GM18519 (cell line): ENCODE data around the gene LMOD3.
A peak's percentile ranks its signal among the peaks of the same experiment; 100 is the strongest.

Experiments used
- ATAC-seq: cut with Tn5 transposase; IDR thresholded peaks from one replicate; pipeline ENCODE4 v1.9.1; 2021; ENCODE audit warnings: mild to moderate bottlenecking, moderate library complexity; ENCODE audit not compliant: unreplicated experiment, low FRiP score

Gene LMOD3

GRCh38 chr3:69122403-69122802, at the start of gene LMOD3:
TSS of gene LMOD3 (minus strand) at chr3:69122595. CDS start at chr3:69122386, 209 bp downstream.
- no peak for ATAC-seq

GRCh38 chr3:69172058-69172457, 49.7 kb upstream of the LMOD3 start:
- ATAC-seq: no peak

- ATAC-seq: no peak
These were observed 44.1 kb upstream of the LMOD3 start for GRCh38 chr3:69166446-69166845.

- no peak for ATAC-seq
These were observed 43.3 kb upstream of the LMOD3 start for GRCh38 chr3:69165744-69166143.

DNA sequence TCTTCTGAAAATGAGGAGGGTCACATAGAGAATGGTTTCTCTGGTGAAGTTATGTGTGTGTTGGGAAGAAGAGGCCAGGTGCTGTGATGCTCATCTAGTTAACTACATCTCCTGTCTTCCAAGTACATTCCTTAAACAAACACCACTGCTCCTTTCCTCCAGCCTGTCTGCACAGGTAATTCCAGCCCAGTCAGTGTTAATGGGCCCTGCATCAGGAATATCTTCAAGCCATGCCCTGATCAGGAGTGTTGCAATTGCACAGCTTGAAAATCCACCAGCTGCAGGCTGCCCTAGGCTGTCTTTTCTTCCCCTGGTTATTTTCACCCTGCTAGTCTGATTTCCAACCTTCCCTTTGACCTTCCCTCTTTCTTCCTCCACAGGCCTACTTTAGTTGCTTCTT, 41.9 kb upstream of the LMOD3 start:
- ATAC-seq: no peak

DNA sequence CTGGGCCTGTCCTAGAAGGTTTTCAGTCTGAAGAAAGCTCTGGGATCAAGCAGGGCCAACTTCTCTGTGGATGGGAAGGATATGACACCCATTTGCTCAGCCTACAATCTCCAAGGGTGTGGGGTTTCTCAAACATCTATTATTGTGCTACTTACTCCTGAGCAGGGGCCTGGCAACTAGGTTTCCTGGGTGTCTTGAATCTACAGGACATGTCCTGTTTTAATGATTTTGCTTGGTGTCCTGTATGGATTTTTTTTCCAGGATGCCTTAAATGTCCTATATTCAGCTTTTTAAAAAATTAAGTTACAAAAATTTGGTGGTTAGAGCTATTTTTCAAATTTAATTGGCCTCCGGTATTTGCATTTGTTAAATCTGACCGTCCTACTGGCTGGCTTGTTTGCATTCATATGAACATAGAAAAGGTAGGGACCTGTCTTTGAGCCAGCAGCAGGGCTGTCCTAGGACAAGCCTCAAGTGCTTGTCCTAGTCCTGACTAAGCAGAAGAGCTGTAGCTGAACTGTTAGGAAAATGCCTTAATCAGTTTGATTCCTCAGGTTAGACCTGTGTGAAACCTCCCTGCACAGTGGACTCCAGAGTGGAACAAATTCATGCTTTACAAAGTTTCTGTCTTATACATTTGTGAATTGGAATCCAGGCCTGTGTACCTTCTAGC, 40.0 kb upstream of the LMOD3 start:
- ATAC-seq: no peak

DNA sequence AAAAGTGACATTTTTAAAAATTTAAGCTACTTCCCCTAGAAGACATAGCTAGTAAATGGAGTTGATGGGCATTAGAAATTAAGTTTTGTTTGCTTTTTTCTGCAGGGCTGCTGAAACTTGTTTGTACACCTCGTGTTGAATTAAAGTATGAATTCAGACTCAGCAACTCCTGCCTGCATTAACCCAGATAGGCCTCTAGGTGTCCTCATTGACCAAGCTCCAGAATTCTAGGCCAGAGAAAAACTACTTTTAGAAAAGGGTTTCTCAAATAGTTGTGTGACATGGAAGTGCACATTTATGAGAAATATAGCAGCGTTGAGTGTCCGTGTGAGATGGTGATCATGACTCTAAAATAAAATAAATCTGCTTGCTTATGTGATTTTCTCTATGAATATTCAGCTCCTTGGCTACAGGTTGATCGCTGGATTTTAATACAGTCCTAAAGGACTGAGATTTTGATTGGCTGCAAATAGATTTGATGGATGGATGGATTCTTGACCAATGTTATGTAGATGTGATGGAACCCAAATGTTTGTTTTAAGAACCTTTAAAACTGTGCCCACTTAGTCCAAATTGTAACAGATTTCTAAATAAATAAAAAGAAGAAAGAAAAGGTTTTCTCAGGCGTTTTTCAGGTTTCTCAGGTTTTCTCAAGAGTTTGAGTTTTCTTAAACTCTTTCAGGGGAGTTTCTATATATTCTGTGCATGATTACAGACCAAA, 39.4 kb upstream of the LMOD3 start:
- no peak for ATAC-seq

DNA sequence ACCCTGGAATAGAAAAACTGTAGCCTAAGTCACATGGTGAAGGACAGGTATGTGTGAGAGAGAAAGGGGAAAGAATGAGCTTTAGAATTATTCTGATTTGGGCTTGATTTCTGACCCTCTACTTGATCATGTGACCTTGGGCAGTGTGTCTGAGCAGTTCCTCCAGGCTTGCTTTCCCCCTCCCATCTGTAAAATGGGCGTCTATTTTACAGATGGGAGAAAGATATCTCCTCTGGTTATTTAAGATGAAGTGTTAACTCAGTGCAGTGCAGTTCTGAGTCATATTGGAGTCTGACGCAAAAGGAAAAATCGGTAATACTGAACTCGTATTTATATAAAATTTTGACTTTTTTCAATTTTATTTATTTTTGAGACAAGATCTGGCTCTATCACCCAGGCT, 38.1 kb upstream of the LMOD3 start:
- ATAC-seq: no peak

GRCh38 chr3:69160107-69160506, 37.7 kb upstream of the LMOD3 start:
- no peak for ATAC-seq

- ATAC-seq: no peak
These were observed 27.2 kb upstream of the LMOD3 start for GRCh38 chr3:69149586-69149985.

DNA sequence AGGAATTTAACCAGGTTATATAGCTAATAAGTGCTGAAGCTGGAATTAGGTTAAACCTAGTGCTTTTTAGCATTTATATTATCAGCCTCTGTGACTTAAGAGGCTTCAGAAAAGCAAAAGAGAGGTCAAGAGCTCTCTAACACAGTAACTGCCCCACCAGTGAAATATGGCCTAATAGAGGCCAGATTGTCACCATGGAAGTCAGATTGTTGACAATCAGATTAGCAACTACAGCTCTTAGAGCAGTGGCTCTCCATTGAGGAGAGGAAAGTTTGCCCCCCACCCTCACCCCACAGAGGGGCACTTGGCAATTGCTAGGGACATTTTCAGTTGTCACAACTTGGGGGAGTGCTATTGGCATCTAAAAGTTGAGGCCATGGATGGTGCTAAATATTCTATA, 23.3 kb upstream of the LMOD3 start:
- no peak for ATAC-seq

DNA sequence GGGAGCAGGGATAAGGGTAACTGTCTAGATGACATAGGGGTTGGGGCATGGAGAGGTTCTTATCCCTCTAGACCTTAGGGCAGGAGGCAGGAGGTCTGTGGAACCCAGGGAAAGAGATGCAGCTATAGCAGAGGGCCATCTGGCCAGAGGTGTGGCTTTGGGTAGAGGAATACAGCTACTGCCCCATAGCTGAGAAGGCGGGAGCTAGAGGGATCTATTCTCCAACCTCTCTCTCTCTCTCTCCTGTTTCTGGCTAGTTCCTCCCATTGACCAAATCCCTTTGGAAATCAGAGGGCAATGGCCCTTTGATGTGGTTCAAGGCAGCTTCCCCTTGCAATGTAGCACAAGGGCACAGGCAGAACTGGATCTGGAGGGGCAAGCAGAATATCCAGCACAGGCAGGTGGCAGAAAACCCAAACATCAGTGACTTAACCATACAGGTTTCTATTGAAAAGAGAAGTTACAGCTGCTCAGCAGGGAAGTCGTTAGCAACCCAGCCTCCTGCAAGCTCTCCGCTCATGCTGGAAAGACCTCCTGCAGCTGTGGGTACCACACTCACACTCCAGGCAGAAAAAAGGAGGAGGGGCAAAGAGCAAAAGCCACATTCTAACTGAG, 22.3 kb upstream of the LMOD3 start:
- ATAC-seq: no peak

DNA sequence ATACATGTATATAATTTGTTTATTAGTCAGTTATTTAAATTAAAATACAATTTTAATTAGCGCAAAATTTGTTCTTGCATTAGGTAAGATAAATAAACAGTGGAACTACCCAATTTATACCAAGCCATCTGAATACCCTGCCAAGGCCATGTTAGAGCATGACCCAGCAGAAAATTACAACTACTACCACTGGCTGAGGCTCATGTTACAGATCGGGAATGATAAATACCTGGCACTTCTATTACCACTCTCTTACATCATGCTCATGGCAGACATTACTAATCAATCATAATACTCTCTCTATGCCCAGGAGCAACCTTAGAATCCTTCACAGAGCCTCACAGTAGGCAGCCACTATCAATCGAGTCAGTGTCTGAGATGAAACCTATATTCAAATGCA, 21.2 kb upstream of the LMOD3 start:
- ATAC-seq: no peak

DNA sequence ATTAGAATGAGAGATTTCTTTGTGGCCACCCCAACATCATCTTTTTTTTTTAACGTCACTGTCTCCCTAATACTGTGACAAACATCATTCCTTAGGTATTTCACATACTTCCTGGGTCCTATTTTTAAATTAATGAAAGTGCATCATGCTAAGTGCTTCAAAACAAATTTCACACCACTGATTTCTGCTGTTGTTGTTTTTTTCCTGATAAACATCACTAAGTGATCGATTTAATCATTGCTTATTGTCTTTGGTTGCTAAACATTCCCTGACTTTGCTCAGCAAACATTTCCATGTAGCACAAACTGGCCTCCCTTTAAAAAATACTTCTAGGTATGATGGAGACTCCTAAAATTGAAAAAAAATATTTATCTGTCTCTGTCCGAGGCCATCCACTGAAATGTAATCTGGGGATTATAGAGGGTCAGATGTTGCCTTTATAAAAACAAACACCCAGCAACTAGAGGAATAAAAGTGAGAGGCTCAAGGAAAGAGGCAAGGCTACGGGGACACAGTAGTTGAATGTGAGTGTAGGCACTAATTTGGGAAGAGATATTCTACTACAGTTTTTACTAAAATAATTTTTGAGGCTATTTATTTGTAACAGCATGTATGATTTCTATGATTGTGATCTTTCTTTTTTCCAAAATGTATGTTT, 20.5 kb upstream of the LMOD3 start:
- no peak for ATAC-seq

GRCh38 chr3:69142090-69142489, 19.7 kb upstream of the LMOD3 start:
- ATAC-seq: no peak

GRCh38 chr3:69141313-69141712, 18.9 kb upstream of the LMOD3 start:
- no peak for ATAC-seq

DNA sequence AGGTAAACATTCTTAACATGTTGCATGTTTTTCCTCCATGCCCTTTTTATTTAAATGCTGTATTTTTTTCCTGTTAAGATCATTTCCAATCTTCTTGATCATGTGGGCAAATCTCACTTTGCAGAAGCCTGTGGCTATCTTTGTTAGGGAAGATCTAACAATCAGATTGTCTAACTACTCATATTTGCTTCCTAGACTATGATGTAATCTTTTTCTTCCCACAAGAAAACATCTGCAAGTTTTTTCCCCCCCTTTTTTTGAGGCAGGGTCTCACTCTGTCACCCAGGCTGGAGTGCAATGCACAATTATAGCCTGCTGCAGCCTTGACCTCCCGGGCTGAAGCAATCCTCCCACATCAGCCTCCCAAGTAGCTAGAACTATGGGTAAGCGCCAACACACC, 15.0 kb upstream of the LMOD3 start:
- ATAC-seq: no peak

GRCh38 chr3:69137005-69137404, 14.6 kb upstream of the LMOD3 start:
- ATAC-seq: no peak

- peak; percentile 99 for ATAC-seq
These were observed 8.3 kb upstream of the LMOD3 start for GRCh38 chr3:69130689-69131088.

- ATAC-seq: no peak
These were observed 7.1 kb upstream of the LMOD3 start for GRCh38 chr3:69129531-69129930.

DNA sequence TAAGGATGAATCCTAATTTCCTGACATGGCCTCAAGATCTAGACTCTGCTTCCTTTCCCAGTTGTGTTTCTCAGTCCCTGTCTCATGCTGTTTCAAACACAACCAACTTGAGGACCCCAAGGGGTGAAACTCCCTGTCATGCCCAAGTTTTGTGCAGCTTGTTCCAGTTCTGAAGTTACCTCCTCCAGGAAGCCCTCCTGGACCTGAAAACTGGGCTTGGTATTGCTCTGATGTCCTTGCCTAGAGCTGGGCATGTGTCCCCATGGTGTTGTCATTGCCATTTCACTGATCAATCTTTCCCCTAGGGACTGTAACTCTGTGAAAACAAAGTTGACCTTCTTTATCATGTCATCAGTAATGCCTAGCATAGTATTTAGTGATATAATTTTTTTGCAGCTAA, 6.1 kb upstream of the LMOD3 start:
- no peak for ATAC-seq
